Epithelial cell of umbilical artery (primary cell): ENCODE measurements around the gene ZNF679. TPM values are rescaled to one million over a fixed set of nuclear protein-coding genes. Genes with fewer than 3 reads are reported as not detected.

Experiments
- total RNA-seq: library from RNA; depleted of rRNA; stranded (reverse); fragments of >200 nt; gene quantifications from 2 replicates; pipeline ENCODE4 v1.2.3, GENCODE V29; 2014

The ZNF679 gene
- total RNA-seq: not detected in 2 replicates

DNA sequence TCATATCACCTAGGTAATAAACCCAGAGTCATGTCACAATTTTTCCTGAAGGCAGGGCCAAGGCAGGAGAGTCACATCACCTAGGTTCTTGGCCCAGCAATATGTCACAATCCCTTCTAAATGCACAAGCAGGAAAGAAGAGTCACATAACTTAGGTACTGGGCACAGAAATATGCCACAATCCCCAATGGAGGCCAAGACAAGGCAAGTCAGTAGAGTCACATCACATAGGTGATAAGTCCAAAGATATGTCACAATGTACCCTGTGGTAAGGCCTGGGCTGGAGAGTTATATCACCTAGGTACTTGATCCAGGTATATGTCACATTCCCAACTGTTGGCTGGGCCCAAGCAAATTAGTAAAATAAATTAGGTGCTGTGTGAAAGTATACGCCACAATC, at the start of gene ZNF679:
Gene ZNF679 (plus strand): TSS at position 301 of the 400 bp plus-strand sequence. CDS start 20,644 bp downstream, outside the sequence.

GRCh38 chr7:64206903-64207302, 21.4 kb upstream of the ZNF679 start, which contains the start of gene ZNF735:
Gene ZNF735, plus strand, starts transcription at chr7:64207203. Its CDS starts 0 bp downstream, at chr7:64207203.

GRCh38 chr7:64313740-64314491, 85.6 kb downstream of the ZNF679 start, which contains the start of gene ZNF736:
Gene ZNF736, plus strand, starts transcription at chr7:64313961. Its CDS starts 190 bp downstream, at chr7:64314151.

Other genes starting within 250 kb of the ZNF679 start
- gene ZNF722, start 229.6 kb upstream of the ZNF679 start, total RNA-seq: not detected in 2 replicates
- 0.15 TPM in 1 of 2 replicates, not detected in the other for gene ZNF727, start 183.0 kb upstream of the ZNF679 start, total RNA-seq
- gene ZNF735, start 21.3 kb upstream of the ZNF679 start, total RNA-seq: not detected in 2 replicates
- 2.9 and 9.1 TPM in 2 replicates for gene ZNF736, start 85.5 kb downstream of the ZNF679 start, total RNA-seq